C4-2B (cell line): ENCODE results near the gene DDX27.

ENCODE experiments used
- H3K27ac ChIP-seq: fragments of 450-650 bp; 2 replicates; pipeline ENCODE4 v1.5.1; 2017
- CTCF ChIP-seq: fragments of 450-650 bp; conservative IDR thresholded peaks from 2 replicates; pipeline ENCODE4 v1.5.1; 2017; ENCODE audit warnings: mild to moderate bottlenecking
- ZFX ChIP-seq: fragments of 450-650 bp; IDR thresholded peaks from 2 replicates; pipeline ENCODE4 v1.6.1; 2017

DDX27 gene

GRCh38 chr20:49275636-49276035 lies 56.4 kb downstream of the DDX27 start:
- H3K27ac ChIP-seq: no peak overlapping the region
- no peak for TF ChIP-seq CTCF
- TF ChIP-seq ZFX: no peak

GRCh38 chr20:49276161-49276960 lies 57.1 kb downstream of the DDX27 start:
- peak overlapping the region; percentile 99 for H3K27ac ChIP-seq
- TF ChIP-seq ZFX: no peak
- no peak for TF ChIP-seq CTCF

GRCh38 chr20:49276961-49277785 lies 58.0 kb downstream of the DDX27 start:
- peak overlapping the region; percentile 99 for H3K27ac ChIP-seq
- no peak for TF ChIP-seq CTCF
- TF ChIP-seq ZFX: no peak

- TF ChIP-seq ZFX (no peak), CTCF (no peak)
- H3K27ac ChIP-seq: peak overlapping the region; percentile 99
Measured at GRCh38 chr20:49277786-49278035, 58.5 kb downstream of the DDX27 start.

- TF ChIP-seq CTCF (no peak), ZFX (peak; percentile 92)
- H3K27ac ChIP-seq: peak within 1 kb of the TSS; percentile 99
Measured at GRCh38 chr20:49278036-49278817, 59.0 kb downstream of the DDX27 start, which contains the start of gene ZNFX1. TSS of gene ZNFX1 (minus strand) at chr20:49278057. CDS start at chr20:49275839, 2,218 bp downstream.

- peak overlapping the region; percentile 99 for H3K27ac ChIP-seq
- TF ChIP-seq ZFX (no peak; the same call in 1 of the 2 replicates), CTCF (no peak)
Measured at GRCh38 chr20:49278818-49279676, 59.8 kb downstream of the DDX27 start.
